Right ventricle myocardium inferior (tissue), 1 donor: ENCODE measurements around the gene ARHGAP24. TPM values are rescaled to one million over a fixed set of nuclear protein-coding genes. Genes with fewer than 3 reads are reported as not detected.

Experiments used
- ATAC-seq: fragments of 200-7000 bp; cut with Tn5 transposase; one replicate; pipeline ENCODE4 v1.9.1; 2020; ENCODE audit warnings: mild to moderate bottlenecking, moderate library complexity
- DNase-seq: peaks from one replicate; pipeline ENCODE4 v3.0.0; 2021; ENCODE audit errors: missing footprints
- intact Hi-C: fragments of 100-400 bp; cut with DNase I; formaldehyde crosslinking; loops from one replicate; pipeline ENCODE4 v1.11.0; 2022
- total RNA-seq: library from RNA; stranded (reverse); fragmentation: NEBNext Ultra II Directional; extraction: Animal tissue kit (Norgen Biotek cat#: 25700); gene quantifications from one replicate; pipeline ENCODE4 v1.2.1, GENCODE V29; 2021
- donor health status: DM: no; HTN: yes; CAD: no; lungs with severe emphysema.

Gene ARHGAP24
- total RNA-seq, 1 donor from 2014 or later = 10.6 TPM

DNA sequence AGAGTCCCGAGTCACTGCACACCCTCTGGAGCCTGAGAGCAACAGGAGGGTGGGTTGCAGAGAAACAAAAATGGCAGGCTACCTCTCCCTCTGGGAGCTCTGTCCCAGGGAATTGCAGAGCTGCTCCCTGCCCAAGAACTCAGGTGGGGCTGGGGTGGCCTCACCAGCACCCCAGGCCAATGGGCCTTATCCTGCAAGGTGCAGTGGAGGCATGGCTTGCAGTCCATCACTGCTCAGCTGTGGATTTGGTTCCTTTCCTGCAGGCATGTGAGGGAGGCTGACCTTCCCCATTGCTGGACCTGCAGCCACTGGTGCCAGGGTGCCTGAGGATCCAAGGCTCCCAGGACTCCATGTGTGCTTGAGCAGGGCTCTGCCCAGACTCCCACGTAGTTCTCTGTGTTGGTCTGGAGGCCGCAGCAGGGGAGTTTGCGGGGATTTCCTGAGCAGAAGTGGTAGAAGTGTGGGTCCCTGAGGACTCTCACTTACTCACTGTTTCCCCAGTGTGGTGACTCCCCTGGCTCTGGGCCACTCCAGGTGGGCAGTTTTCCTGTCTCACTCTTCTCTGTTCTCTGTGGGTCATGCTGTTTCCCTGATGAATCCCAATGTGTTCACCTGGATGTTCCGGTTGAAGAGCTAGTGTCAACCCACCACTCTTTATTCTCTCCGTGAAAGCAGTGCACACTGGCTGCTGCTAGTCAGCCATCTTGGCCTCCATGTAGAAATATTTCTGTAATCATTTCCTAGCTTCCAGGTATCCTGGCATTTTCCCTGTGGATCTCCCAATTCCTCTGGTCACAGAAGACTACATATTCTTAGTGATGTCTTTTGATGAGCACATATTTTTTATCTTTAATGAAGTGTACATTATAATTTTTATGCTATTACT is 82.3 kb downstream of the ARHGAP24 start:
- intact Hi-C loops = no loop called here
- ATAC-seq (peak; percentile 34), DNase-seq (no peak)

DNA sequence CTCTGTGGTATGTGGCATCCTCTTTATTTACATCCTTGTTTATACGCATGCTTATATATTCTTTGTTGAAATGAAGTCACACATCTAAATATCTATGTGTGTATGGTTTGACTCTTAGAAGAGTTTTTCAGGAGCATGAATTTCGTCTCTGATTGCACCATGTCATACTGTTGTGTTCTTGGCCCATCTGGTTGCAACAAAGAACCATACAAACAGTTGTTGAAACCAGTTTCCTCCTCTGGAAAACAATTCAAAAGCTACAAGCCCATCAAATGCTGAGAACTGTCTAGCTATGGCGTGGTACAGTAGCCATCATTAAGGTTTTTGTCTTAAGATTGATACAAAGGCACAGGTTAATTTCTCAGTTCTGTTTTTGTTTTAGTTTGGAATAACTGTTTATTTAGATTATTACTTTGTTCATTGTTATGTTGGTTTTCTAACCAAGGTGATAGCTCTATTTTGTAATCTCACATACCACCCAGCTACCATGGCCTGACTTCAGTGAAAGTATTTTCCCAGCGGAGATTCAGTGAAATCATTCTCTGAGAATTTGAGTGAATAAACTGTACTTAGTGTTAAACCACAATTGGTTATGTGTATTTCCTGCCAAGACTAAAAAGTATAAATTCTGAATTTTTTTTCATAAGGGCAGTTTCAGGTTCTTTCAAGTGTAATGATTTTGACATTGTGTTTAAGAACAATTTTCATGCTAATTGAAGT is 91.0 kb downstream of the ARHGAP24 start:
- intact Hi-C loops = no loop called here
- DNase-seq (no peak), ATAC-seq (no peak)

DNA sequence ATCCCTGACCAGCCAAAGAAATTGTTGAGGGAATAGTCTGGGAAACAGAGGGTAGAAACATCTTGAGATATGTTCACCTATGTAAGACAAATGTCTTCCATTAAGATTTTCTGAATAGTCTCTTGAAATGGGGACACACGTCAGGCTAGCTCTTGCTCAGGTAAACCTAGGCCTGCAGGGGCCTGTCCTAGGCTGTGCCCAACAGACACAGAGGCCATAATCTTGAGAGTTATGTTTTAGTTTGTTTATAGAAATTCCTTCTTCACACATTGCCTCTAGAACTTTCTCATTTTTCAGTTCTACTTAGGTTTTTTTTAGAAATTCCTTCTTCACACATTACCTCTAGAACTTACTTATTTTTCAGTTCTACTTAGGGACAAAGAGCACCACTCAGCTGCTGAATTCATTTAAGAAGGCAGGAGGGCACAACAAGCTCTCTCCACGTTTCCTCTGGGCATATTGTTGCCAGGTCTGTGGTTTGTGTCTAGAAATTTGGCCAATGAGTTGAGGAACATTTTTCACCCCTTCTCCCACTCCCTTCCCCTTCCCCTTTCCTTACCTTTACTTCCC is 94.9 kb downstream of the ARHGAP24 start:
- DNase-seq (no peak), ATAC-seq (no peak)
- intact Hi-C loops = no loop called here

DNA sequence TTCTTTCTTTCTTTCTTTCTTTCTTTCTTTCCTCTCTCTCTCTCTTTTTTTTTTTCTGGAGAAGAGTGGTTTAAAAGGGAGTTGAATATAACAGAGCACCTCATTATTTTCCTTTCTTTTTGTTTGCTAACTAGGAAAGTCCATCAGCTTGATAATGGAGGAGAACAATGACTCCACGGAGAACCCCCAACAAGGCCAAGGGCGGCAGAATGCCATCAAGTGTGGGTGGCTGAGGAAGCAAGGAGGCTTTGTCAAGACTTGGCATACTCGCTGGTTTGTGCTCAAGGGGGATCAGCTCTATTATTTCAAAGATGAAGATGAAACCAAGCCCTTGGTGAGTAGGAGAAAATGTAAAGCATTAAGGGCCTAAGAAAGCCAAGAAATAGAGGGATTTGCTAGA is 95.4 kb downstream of the ARHGAP24 start:
- ATAC-seq = no peak
- intact Hi-C loops = no loop called here

DNA sequence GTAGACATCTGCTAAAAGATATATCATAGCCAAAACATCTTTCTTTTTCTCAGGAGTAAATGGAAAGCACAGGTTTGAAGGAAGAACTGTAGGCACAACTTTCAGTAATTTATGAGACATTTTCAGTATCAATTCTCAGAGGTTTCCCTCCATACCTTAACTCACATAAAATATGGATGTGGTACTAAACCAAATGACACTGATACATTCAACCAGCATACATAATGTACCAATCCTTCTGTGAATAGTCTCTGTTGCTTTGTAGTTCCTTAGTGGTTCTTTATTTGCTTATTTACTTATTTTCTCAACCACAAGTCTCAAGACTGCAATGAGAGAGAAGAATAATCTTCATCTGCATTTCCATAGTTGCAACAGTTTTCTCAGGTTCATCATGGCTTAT is 96.1 kb downstream of the ARHGAP24 start:
- no peak for ATAC-seq
- intact Hi-C loops = no loop called here
- no peak for DNase-seq

More for the DNA sequence above, 95.4 kb downstream of the ARHGAP24 start:
- no peak for DNase-seq

DNA sequence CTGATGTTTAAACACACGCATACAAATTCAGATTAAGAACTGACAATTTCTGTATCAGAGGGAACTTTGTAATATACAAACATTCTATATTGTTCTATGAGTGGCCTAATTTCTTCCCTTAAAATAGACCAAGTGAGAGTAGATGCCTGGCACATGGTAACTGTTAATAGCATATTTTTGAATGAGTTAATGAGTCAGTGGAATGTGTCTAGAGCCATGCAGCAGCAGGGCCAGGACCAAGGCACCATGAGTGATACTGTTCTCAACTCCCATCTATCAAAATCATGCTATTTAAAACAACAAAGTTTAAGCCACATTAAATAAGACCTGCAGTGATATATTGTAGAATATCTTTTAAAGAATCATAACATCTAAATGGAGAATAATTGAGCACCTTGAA is 98.3 kb downstream of the ARHGAP24 start:
- intact Hi-C loops = no loop called here
- DNase-seq (no peak), ATAC-seq (peak; percentile 57)

DNA sequence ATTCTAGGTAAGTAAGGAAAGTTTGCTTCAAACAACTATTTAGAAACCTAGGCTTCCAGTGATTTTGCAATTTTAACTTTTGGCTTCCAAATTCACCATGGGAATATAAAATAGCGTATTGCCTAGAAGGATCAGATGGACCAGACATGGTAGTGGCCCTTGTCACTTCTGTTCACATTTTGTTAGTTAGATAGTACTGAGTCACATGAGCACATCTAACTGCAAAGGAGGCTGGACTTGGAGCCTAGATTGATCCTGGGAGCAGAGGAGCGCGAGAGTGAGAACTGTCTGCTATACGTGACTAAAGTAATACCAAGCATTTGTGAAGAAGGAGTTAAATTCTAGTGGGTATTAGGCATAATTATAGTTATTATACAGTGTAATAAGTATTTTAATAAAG is 102.4 kb downstream of the ARHGAP24 start:
- ATAC-seq (no peak), DNase-seq (no peak)
- intact Hi-C loops = no loop called here

DNA sequence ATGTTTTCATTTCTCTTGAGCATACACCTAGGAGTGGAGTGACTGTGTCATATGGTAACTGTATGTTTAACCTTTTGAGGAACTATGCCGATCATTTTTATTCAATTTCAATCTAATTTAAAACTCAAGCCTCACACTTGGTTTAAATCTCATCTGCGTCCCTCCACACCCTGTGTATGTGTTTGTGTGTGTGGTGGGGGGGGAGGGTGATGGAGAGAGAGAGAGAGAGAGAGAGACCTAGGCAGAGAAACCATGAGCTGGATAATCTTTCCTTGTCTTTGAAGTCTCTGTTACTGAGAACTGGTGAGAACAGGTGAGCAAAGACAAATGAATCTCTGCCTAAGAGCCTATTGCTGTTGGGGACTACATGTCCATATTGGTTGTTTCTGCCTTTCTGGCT is 105.0 kb downstream of the ARHGAP24 start:
- DNase-seq (no peak), ATAC-seq (no peak)
- intact Hi-C loops = no loop called here

DNA sequence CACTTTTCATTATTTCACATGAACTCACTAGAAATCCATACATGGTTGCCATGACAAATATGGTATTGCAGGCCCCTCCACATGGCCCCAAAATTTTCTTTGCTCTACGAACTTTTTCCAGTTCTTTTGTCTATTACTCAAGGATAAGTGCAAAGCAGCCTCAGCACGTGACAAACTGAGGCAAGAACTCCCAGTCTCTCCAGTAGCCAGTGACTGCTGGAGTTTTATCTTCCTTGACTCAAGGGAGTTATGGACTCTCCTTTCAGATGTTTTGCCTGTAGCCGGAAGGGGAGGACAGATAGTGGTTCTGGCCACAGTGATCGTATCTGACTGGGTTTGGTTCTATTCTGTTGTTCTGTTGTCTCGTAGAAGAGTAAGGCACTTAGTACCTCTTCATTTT is 105.5 kb downstream of the ARHGAP24 start:
- DNase-seq (no peak), ATAC-seq (no peak)
- intact Hi-C loops = no loop called here

DNA sequence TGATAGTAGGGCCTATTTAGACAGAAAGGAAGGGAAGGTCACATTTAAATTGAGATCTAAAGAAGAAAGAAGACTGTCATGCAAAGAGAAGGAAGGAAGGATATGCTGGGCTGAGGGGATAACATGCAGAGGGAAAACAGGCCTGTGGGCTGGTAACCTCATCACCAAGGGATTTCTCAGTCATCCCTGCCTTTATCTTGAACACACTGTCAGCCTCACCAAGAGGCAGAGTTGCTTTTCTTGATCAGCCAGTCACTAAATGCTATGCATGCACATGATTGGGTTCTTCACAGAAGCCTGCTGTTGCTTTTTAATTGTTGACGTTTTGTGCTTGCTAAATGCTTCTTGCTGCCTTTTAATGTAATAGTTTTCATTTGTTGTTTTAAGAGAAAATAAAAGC is 113.0 kb downstream of the ARHGAP24 start:
- intact Hi-C loops = no loop called here
- ATAC-seq (no peak), DNase-seq (no peak)

DNA sequence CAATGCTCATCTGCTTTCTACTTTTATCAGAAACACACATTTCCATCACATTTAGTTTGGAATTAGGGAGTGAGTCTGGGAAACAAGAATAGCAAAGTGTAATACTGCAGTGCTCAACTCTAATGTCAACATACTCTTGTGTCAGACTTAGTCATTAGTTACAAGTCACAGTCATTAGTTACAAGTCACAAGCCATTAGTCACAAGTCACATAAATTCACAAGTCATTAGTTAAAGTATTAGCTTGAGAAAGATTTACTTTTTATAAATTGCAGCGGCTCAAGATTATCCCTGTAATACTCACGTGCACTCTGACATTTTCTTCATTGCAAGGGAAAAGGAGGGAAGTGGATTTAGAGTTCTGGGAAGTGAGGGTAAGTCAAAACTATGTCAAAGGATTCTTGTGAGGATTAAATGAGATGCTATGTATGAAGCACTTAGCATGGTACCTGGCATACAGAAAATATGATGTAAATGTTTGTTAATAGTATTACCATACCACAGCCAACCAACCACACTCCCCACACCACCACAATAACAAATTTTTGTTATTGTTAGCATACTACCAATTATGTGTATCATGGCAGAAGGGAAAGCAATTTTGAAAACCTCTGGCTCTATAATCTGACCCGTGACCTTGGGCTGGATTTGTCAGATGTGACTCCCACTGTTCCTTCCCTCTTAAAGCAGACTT is 116.6 kb downstream of the ARHGAP24 start:
- intact Hi-C loops = no loop called here
- no peak for DNase-seq
- no peak for ATAC-seq

DNA sequence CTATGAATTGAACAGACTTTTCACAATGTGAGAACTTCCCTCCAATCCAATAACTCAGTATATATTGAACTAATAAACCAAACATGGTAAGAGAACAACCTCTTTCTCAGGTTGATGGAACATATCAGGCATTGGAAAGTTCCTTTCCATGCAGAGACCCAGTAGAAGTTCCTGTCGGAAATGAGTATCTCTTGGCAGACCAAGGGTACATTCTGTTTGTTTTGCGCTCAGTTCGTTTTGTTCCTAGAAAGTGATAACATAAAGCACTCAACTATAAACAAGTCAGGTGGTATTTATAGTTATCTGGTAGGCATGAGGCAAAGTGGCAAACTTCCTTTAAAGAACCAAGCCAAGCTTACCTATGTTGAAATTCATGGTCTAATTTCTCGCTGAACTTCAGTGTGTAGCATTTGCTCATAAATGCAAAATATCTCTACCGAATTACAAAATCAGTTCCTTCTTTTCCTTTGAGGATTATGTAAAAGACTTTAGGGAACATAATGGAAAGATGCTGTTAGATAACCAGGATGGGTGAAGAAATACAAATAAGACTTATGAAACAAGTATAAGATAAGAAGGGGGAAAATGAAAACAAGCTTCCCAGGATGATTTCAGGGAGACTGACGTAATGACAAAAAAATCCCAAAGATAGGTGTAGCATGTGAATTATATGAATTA is 120.3 kb downstream of the ARHGAP24 start:
- peak; percentile 87 for ATAC-seq
- DNase-seq = no peak
- intact Hi-C loops = loop anchor here (5.0 kb wide), 1 partner anchor 132 kb away; no protein-coding TSS in a partner anchor

DNA sequence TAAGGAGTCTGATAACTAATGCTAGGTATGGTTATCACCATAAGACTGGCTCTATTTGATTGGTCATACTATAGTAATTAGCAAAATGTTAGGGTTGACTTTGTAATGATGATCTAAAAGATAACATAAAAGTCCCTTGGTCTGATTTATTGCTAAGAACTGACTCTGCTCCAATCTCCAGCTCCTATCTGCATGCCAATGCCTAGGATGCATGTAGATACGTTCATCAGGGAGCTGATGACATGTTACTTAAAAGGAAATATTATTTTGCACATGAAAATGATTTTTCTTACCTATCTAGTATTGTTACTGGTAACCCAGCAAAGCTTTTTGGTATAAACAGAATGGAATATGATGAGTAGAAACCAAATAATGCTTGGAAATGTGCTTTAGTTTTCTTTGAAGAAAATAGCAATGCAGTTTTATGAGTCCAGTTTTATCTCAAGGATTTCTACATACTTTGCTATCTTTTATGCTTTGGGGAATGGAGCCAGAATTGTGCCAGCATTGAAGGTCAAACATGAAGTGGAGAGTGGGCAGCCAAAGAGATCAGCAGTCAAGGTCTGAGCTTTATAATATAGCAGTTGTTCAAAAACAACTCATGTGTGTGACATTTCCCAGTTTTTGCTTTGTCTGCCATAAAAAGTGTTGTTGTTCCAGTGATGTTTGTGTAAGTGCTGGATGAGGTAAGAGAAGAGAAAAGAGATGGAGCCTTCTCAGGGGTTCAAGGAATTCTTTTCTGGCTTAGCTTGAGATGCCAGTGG is 121.0 kb downstream of the ARHGAP24 start:
- DNase-seq = no peak

DNA sequence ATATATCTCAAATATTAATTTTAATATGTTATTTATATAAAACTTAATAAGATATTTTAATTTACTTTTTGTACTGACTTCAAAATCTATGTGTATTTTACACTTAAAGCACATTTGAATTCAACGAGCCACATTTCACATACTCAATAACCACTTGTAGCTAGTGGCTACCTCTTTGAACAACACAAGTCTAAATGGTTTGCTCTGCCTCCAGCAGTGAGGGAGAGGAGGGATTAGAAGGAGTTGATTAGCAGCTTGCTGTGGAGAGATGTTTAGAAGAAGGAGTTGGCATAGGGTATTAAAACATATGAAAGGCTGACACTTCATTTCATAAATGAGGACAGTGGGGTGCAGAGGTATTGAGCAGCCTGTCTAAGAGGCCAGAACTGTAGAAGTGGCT is 124.0 kb downstream of the ARHGAP24 start:
- intact Hi-C loops = loop anchor here (5.0 kb wide), 1 partner anchor 128 kb away; no protein-coding TSS in a partner anchor

More for the DNA sequence above, 121.0 kb downstream of the ARHGAP24 start:
- peak; percentile 59 for ATAC-seq
- intact Hi-C loops = loop anchor here (5.0 kb wide), 1 partner anchor 131 kb away; no protein-coding TSS in a partner anchor

DNA sequence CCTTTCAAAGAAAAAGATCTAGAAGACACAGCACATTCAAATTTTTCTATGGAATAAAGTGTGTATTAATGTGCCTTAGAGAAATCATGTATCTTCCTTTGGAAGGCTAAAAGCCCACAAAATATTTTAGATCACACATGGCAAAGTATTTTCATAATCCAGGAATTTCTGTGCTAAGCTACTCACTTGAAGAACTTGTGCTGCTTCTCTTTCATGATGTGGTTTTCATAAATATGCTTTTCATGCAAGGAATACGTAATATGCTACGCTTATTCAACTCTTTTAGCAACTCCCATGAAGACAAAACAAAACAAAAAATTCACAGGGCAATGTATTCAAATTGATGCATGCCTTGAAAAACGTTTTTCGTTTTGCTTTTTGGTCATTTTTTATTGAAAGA is 125.6 kb downstream of the ARHGAP24 start:
- intact Hi-C loops = no loop called here
- no peak for DNase-seq

More for the DNA sequence above, 124.0 kb downstream of the ARHGAP24 start:
- DNase-seq = no peak
- no peak for ATAC-seq

DNA sequence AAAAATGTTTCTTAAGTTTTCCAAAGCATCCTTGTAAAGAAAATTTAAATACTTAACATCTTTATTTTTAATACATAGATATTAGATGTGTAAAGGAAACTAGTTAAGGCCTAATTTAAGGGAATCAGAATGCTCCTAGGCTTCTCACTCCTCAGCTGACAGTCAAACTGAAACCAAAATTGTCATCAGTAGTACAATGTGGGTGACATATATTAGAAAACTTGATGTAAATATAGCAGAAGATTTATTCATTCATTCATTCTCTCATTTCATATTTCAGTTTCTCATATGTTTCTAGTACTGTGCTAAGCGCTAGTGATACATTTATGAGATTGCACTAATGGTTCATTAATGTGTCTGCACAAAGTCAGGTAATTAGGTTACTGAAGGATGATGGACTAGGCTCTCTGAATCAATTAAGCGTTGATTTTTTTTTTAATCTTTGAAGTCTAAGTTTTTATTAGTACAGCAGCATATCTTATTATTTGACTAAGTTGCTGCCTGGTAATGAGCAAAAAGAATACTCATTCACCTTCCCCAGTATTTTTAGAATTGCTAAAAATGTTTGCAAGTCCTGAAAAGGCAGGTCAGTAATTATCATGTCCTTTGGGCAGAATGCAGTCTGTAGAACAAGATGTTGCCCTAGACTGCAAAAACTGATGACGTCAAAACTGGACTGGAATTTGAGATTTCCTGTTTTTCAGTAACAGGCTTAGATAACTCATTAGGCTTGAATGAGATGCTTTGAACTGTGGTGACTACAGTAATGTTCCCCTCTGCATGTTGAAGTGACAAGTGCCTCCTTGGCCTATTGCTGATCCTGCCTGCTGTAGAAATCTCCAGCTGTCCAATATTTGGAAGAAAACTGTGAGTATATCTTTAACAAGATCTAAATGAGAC is 128.7 kb downstream of the ARHGAP24 start:
- intact Hi-C loops = no loop called here
- no peak for DNase-seq

More for the DNA sequence above, 125.6 kb downstream of the ARHGAP24 start:
- ATAC-seq = no peak

DNA sequence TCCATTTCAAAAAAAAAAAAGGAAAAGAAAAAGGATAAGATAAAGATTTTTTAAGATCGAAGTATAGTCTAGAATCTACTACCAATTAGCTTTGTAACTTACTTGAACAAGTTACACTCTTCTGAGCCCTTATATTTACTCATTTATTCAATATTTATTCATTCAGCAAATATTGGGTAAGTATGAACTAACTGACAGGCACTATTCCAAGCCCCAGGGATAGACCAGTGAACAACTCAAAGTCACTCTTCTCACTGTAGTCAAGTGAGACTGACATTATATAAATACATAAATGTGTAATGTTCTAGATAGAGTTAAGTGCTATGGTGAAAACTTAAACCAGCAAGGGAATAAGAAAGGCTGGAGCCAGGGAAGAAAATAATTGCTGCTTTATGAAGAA is 131.6 kb downstream of the ARHGAP24 start:
- DNase-seq = no peak
- no peak for ATAC-seq
- intact Hi-C loops = no loop called here

More for the DNA sequence above, 128.7 kb downstream of the ARHGAP24 start:
- peak; percentile 52 for ATAC-seq
